KMS-11 (cell line): ENCODE results near the gene C1orf105.

Experiments
- H2AFZ ChIP-seq: fragments of 200-600 bp; sonication (generic); 2 replicates; pipeline ENCODE4 v1.6.1; 2016; ENCODE audit warnings: antibody characterized with exemption, mixed run types, low read depth
- H3K27ac ChIP-seq: fragments of 200-600 bp; sonication (generic); 2 replicates; pipeline ENCODE4 v1.6.1; 2016; ENCODE audit warnings: mild to moderate bottlenecking, mixed run types
- H3K27me3 ChIP-seq: fragments of 200-600 bp; sonication (generic); 2 replicates; pipeline ENCODE4 v1.6.1; 2017; ENCODE audit warnings: mild to moderate bottlenecking, low read depth, mixed run types, moderate library complexity; ENCODE audit not compliant: insufficient read depth
- H3K36me3 ChIP-seq: fragments of 200-600 bp; sonication (generic); 2 replicates; pipeline ENCODE4 v1.6.1; 2017; ENCODE audit warnings: mild to moderate bottlenecking, mixed run types; ENCODE audit not compliant: insufficient read depth
- H3K4me1 ChIP-seq: fragments of 200-600 bp; sonication (generic); 2 replicates; pipeline ENCODE4 v1.6.1; 2016; ENCODE audit warnings: mild to moderate bottlenecking, low read depth, mixed run types; ENCODE audit not compliant: poor library complexity, severe bottlenecking
- H3K4me2 ChIP-seq: fragments of 200-600 bp; sonication (generic); 2 replicates; pipeline ENCODE4 v1.7.0; 2016; ENCODE audit warnings: mild to moderate bottlenecking, mixed run types
- H3K4me3 ChIP-seq: fragments of 200-600 bp; sonication (generic); IDR thresholded peaks from 2 replicates; pipeline ENCODE4 v1.6.1; 2017; ENCODE audit warnings: low read depth, low read length, mixed read lengths; ENCODE audit not compliant: insufficient read depth
- H3K79me2 ChIP-seq: fragments of 200-600 bp; sonication (generic); 2 replicates; pipeline ENCODE4 v1.6.1; 2016; ENCODE audit warnings: low read depth, mixed run types; ENCODE audit not compliant: insufficient read depth
- H3K9ac ChIP-seq: fragments of 200-600 bp; sonication (generic); 2 replicates; pipeline ENCODE4 v1.6.1; 2016; ENCODE audit warnings: mild to moderate bottlenecking, mixed run types
- H4K20me1 ChIP-seq: fragments of 200-600 bp; sonication (generic); 2 replicates; pipeline ENCODE4 v1.6.1; 2016; ENCODE audit warnings: mild to moderate bottlenecking, mixed run types; ENCODE audit not compliant: insufficient read depth
- TF ChIP-seq, protein P1 (sequence below): fragments of 200-600 bp; sonication (generic); conservative IDR thresholded peaks from 2 replicates; pipeline ENCODE4 v1.6.1; 2017; ENCODE audit warnings: low read depth, mild to moderate bottlenecking, antibody characterized with exemption, low read length, moderate library complexity, mixed read lengths

C1orf105 gene

DNA sequence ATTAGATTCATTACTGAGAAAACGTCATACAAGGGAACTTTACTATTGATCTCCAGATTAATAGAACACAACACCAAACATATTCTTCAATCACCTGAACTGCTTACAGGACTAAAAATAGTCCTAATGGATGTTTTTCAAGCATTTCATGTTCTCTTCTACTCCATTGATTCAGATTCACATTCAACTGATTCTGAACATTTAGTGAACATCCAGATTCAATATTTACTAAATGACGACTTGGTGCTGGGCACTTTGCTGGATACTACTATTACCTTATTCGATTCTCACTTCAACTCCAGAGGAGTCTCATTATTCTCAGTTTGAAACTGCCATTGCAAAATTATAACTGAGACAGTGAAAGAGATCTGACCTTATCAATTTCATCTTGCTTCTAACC lies 93.6 kb downstream of the C1orf105 start:
- no peaks in the 10 kb centered on the region for H3K4me1 ChIP-seq
- TF ChIP-seq, protein P1, sequence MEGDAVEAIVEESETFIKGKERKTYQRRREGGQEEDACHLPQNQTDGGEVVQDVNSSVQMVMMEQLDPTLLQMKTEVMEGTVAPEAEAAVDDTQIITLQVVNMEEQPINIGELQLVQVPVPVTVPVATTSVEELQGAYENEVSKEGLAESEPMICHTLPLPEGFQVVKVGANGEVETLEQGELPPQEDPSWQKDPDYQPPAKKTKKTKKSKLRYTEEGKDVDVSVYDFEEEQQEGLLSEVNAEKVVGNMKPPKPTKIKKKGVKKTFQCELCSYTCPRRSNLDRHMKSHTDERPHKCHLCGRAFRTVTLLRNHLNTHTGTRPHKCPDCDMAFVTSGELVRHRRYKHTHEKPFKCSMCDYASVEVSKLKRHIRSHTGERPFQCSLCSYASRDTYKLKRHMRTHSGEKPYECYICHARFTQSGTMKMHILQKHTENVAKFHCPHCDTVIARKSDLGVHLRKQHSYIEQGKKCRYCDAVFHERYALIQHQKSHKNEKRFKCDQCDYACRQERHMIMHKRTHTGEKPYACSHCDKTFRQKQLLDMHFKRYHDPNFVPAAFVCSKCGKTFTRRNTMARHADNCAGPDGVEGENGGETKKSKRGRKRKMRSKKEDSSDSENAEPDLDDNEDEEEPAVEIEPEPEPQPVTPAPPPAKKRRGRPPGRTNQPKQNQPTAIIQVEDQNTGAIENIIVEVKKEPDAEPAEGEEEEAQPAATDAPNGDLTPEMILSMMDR, result no peak
- no peaks in the 10 kb centered on the region for H3K27me3 ChIP-seq
- H3K4me2 ChIP-seq, result no peak overlapping the region
- H2AFZ ChIP-seq, result no peak overlapping the region
- H4K20me1 ChIP-seq, result no peaks in the 10 kb centered on the region
- no peaks in the 10 kb centered on the region for H3K36me3 ChIP-seq
- H3K27ac ChIP-seq, result no peak overlapping the region
- H3K79me2 ChIP-seq, result no peaks in the 10 kb centered on the region
- H3K4me3 ChIP-seq, result no peak overlapping the region
- no peak overlapping the region for H3K9ac ChIP-seq

DNA sequence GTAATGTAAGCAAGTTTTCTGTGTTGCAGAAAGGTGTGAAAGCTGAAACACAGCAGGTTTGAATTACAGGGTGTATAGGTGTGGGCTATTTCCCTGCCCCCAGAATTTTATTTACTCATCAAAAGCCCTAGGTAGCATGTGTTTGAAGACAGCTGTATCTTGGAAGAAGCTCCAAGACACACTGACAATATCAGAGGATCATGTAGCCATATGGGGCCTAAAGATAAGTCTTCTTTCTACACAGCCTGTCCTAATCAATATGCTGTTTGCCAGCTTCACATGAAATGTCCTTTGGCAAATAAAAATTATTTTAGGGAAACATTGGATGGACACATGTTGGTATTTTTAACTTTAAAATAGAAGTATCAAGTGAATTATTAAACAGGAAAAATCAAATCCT lies 95.0 kb downstream of the C1orf105 start:
- no peak overlapping the region for H3K9ac ChIP-seq
- no peaks in the 10 kb centered on the region for H3K36me3 ChIP-seq

DNA sequence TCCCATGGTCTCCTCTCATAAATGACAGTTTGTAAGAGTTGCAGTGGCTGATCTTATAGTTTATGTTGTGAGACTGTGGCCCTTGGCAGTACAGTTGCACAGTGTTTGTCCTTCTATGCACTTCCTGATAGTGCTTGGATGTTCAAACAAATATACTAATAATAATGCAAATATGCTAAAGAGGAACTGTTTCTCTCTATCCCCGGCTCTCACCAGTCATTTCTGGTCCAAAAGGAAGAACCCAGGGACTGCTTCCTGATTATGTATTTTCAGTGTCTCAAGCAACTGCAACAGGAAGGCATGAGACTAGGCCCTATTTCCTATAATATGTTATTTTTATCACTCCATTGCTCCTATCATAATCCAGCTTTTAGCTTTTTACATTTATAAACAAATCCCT lies 95.4 kb downstream of the C1orf105 start:
- Histone ChIP-seq H3K4me1 (no peaks in the 10 kb centered on the region), H2AFZ (no peak overlapping the region), H3K27ac (no peak overlapping the region), H3K36me3 (no peaks in the 10 kb centered on the region), H3K4me2 (no peak overlapping the region), H3K4me3 (no peak overlapping the region), H3K9ac (no peak overlapping the region), H4K20me1 (no peaks in the 10 kb centered on the region), H3K79me2 (no peaks in the 10 kb centered on the region), H3K27me3 (no peaks in the 10 kb centered on the region)
- TF ChIP-seq, protein P1, result no peak

More for the DNA sequence above, 95.0 kb downstream of the C1orf105 start:
- H3K79me2 ChIP-seq, result no peaks in the 10 kb centered on the region
- no peak overlapping the region for H2AFZ ChIP-seq
- no peaks in the 10 kb centered on the region for H3K4me1 ChIP-seq
- H3K27me3 ChIP-seq, result no peaks in the 10 kb centered on the region
- no peak overlapping the region for H3K4me2 ChIP-seq
- H4K20me1 ChIP-seq, result no peaks in the 10 kb centered on the region
- no peak overlapping the region for H3K4me3 ChIP-seq
- TF ChIP-seq, protein P1, result no peak
- no peak overlapping the region for H3K27ac ChIP-seq

DNA sequence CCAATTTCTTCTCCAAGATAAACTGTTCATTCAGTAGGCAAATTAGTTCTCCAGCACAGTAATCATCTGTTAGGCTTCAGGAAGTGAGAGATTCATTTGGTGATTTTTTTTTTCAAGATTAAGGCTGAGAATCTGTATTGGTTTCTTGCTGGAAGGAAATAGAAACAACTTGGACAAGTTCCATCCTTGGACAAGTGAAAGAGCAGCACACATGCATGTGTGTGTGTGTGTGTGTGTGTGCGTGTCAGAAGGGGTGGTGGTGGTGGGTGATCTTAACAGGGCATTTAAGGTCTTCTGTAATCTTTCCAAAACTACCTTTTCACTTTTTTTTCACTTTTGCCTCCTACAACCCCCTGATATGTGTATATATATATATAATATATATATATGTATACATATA lies 96.6 kb downstream of the C1orf105 start:
- Histone ChIP-seq H3K36me3 (no peaks in the 10 kb centered on the region), H3K4me1 (no peaks in the 10 kb centered on the region), H4K20me1 (no peaks in the 10 kb centered on the region), H3K27ac (no peak overlapping the region), H2AFZ (no peak overlapping the region), H3K4me3 (no peak overlapping the region), H3K4me2 (no peak overlapping the region), H3K27me3 (no peaks in the 10 kb centered on the region), H3K9ac (no peak overlapping the region), H3K79me2 (no peaks in the 10 kb centered on the region)
- TF ChIP-seq, protein P1, result no peak

DNA sequence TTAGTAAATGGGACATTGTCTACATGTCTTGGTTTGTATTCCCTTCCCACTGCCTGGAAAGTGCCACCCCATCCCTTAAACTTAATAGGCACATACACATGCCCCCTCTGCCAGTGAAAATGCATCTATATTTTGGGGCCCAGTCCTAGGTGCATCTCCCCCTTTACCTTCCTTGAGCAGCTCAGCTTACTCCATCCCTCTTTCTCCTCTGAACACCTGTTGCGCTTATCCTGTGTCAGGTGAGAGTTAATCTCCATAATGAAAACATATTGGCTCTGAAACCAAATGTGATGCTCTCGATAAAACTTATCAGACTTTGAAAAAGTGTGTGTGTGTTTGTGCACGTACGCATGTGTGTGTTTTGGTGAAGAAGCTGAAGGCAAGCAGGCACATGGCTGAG lies 97.1 kb downstream of the C1orf105 start:
- Histone ChIP-seq H3K4me3 (no peak overlapping the region), H3K27me3 (no peaks in the 10 kb centered on the region), H3K27ac (no peak overlapping the region), H2AFZ (no peak overlapping the region), H3K36me3 (no peaks in the 10 kb centered on the region), H3K4me1 (no peaks in the 10 kb centered on the region), H3K79me2 (no peaks in the 10 kb centered on the region), H3K4me2 (no peak overlapping the region), H3K9ac (no peak overlapping the region), H4K20me1 (no peaks in the 10 kb centered on the region)
- TF ChIP-seq, protein P1, result no peak
